Limb (tissue), 2 donors: ENCODE data around the gene ANKRD60.
A peak's percentile ranks its signal among the peaks of the same experiment; 100 is the strongest.

Experiments used
- DNase-seq, 2 donors: peaks; one replicate each; pipeline ENCODE4 v3.0.0-alpha.2; 2016; ENCODE audit errors: extremely low spot score in 2 of 2

Gene ANKRD60

GRCh38 chr20:58228484-58229197 lies at the start of gene ANKRD60:
Gene ANKRD60, minus strand, starts transcription at chr20:58228653. Its CDS starts 0 bp downstream, at chr20:58228653.
- peak in 1 of 2 donors; percentile 79 for DNase-seq

GRCh38 chr20:58277578-58278472 lies 49.4 kb upstream of the ANKRD60 start:
- no peak for DNase-seq

- DNase-seq: no peak
These were observed 48.7 kb upstream of the ANKRD60 start for GRCh38 chr20:58277107-58277506.

GRCh38 chr20:58274384-58274783 lies 45.9 kb upstream of the ANKRD60 start:
- no peak for DNase-seq

- no peak for DNase-seq
These were observed 43.3 kb upstream of the ANKRD60 start for GRCh38 chr20:58271606-58272351.

GRCh38 chr20:58268936-58269619 lies 40.6 kb upstream of the ANKRD60 start:
- no peak for DNase-seq

DNA sequence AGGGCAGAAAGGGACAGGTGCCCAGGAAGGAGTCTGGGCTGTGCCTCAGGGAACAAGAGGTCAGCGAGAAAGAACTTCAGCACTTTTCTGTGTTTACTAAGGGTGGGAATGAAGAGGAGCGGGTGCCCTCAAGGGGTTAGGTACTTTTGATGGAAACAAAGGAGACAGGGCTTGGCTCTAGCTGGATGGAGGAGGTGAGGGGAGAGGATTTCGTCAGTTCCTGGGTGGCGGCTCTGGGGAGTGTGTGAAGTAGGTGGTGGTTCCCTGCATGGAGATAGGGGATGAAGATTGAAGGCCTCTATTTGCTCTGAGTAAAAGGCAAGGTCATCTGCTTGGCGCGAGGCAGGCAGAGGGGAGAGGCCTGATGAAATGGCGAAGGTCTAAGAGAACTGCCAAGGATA lies 40.0 kb upstream of the ANKRD60 start:
- no peak for DNase-seq

DNA sequence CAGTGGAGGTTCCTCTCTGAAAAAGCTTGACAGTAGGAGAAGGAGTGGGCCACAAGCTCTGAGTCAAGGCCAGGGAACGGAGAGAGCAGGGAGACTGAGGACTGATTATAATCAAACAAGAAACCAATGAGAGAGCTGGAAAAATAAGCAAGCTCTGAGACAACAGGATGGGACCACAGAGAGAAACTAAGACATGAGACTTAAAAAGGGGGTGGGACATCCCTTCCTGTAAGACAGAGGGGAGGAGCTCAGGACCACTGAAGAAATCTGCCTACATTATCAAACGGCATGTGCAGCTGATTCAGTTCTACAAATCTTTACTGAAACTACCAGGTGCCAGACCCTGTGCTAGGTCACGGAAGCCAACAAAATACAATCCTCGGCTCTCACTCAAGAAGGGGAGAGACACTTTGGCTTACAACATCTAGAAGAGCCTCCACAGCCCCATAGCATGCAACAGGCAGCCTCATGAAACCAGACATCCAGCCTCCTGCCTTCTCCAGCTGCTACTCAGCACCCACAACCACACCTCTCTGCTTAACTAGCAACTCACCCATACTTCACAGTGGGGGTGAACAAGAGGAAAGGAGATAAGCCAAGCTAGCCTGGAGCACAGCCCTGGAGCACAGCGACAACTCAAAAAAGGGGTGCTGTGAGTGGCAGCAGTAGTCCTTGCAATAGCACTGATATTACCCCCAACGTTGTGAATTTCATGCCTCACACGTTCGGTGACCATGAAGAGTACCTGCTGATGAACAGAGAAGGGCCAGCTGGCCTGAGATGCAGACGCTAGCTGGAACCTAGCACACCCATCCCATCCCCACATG lies 39.1 kb upstream of the ANKRD60 start:
- DNase-seq: no peak

DNA sequence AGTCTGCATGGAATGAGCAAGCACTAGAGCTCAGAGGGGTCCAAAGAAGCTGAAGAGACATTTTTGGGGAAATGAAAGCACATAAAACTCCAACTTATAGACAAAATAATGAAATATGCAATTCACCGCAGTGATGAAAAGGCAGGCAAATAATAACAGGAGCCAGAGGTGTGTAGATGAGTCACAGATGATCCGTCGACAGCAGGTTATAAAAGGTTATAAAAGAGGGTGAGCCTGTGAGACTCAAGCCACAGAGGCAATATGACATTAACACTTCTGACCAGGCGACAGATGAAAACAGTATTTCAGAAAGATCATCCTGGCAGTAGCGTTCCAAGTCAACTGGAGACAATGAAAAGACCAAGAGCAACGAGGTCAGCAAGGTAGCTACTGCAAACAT lies 35.8 kb upstream of the ANKRD60 start:
- no peak for DNase-seq

GRCh38 chr20:58261660-58262059 lies 33.2 kb upstream of the ANKRD60 start:
- no peak for DNase-seq

- no peak for DNase-seq
These were observed 31.6 kb upstream of the ANKRD60 start for GRCh38 chr20:58260006-58260405.

GRCh38 chr20:58256842-58257241 lies 28.4 kb upstream of the ANKRD60 start:
- DNase-seq: no peak

DNA sequence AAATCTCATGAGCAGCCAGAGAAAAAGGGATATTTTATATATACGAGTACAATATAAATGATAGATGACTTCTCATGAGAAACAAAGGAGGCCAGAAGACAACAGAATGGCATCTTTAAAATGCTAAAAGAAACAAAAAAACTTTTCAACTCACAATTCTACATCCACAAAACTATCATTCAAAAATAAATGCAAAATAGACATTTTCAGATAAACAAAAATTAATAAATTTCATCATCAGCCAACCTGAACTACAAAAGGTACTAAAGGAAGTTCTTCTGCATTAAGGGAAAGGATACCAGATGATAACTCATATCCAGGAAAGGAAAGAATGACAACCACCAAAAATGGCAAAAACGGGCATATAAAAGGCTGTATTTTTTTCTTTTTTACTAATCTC lies 27.9 kb upstream of the ANKRD60 start:
- no peak for DNase-seq

DNA sequence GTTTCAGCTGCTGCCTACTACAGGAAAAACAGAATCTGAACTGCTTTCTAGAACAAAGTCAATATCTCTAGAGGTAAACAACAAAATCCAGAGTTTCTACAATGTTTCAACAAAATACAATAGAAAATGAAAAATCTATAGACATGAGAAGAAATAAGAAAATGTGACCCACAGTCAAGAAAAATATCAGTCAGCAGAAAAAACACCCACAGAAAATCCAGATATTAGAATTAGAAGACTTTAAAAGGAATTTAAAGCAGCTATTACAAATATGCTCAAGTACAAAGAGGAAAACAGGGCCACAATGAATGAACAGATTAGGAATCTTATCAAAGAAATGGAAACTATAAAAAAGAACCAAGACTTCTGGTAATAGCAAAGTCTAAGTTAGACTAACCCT lies 26.4 kb upstream of the ANKRD60 start:
- no peak for DNase-seq

DNA sequence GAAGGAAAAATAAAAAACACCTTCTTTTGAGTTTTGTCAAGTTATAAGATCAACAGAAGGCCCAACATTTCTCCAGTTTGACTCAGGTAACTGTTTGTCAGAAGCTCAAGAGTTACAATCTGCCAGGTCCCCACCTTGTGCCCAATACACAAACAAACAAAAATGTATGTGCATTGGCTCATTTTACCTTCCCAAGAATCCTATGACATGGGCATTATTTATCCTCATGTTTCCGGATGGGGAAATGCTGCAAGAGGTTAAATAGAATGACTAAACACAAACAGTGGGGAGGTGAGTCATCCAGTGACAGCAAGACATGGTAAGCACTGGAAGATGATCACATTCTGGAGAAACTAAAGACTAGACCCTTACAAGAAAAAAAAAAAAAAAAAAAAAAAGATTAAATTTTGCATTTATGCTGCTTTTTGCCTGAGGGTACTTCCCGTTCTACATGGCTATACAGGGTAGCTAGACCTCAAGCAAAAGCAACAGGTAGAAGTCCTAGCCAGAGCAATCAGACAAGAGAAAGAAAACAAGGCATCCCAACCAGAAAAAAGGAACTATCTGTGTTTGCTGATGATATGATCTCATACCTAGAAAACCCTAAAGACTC lies 23.6 kb upstream of the ANKRD60 start:
- no peak for DNase-seq

DNA sequence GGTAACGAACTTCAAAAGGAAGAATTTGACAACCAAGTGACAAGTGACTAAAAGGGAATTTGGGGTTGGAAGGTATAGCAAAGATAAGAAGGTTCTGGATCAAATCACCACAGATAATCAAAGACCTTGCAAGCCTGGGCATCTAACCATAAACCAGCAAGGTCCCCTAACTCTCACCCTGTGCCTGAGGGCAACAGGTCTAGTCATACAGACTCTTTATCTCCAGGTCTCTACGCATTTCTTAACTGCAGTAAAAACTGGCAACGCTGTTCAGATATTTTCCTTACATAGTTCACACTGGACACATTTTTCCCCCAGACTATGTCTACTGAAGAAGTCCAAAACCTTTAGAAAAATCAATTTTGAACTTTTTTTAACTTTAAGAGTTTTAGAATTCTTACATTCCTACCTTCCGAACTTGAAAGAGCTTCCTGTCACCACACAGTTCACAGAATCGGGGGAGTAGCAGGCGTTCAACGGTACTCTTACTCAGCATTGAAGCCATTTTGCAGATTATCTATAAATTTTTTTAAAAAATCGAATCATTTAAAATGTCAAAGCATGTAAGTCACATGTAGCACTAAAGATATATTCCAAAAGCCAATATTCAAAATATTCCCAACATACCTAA lies 23.0 kb upstream of the ANKRD60 start:
- no peak for DNase-seq

- no peak for DNase-seq
These were observed 17.9 kb upstream of the ANKRD60 start for GRCh38 chr20:58246346-58246745.

GRCh38 chr20:58245931-58246330 lies 17.5 kb upstream of the ANKRD60 start:
- DNase-seq: no peak

- no peak for DNase-seq
These were observed 16.9 kb upstream of the ANKRD60 start for GRCh38 chr20:58245181-58245891.
